Measurements from ENCODE around the gene COL4A2. TPM values are rescaled to one million over a fixed set of nuclear protein-coding genes. Genes with fewer than 3 reads are reported as not detected.

Gene COL4A2
- total and polyA plus RNA-seq, 4 donors = 8.0 to 45.2 (median 40.3) TPM

GRCh38 chr13:110328573-110328972 lies 21.5 kb downstream of the COL4A2 start:
- Histone ChIP-seq H3K9me3 (ENCODE audit: control insufficient read depth in 4 of 4, low read length in 3 of 4) (no peaks in the 10 kb centered on the region), H3K27me3 (ENCODE audit: control insufficient read depth in 4 of 4, insufficient read depth in 4 of 4, low read length in 3 of 4) (peaks cover 0 to 5% (median 0%) of the 10 kb centered on the region in 4 donors), H3K36me3 (ENCODE audit: control insufficient read depth in 4 of 4, insufficient read depth in 3 of 4, low read depth in 1 of 4, low read length in 3 of 4) (no peaks in the 10 kb centered on the region), H3K4me3 (ENCODE audit: low read depth in 1 of 3, low read length in 3 of 3) (no peak overlapping the region), H3K9ac (ENCODE audit: low read depth in 1 of 2, low read length in 2 of 2) (no peak overlapping the region), H3K4me1 (ENCODE audit: control insufficient read depth in 4 of 4, insufficient read depth in 4 of 4, low read length in 3 of 4) (no peaks in the 10 kb centered on the region), H3K27ac (ENCODE audit: low read depth in 1 of 2, low read length in 2 of 2) (no peak overlapping the region)
- no peak for TF ChIP-seq FOXA1 (IDR thresholded peaks at IDR 0.05)
- TF ChIP-seq CTCF (IDR thresholded peaks at IDR 0.05; ENCODE audit: low read depth, low read length, missing input control) = no peak
- TF ChIP-seq JUND (IDR thresholded peaks at IDR 0.05) = no peak
- 83% methylated on average over 10 of the region's 10 CpGs for WGBS
- no peak for DNase-seq (ENCODE audit: low spot score)

- WGBS = 74% methylated on average over 6 of the region's 6 CpGs
- Histone ChIP-seq H3K4me1 (ENCODE audit: control insufficient read depth in 4 of 4, insufficient read depth in 4 of 4, low read length in 3 of 4) (no peaks in the 10 kb centered on the region), H3K27ac (ENCODE audit: low read depth in 1 of 2, low read length in 2 of 2) (no peak overlapping the region), H3K9ac (ENCODE audit: low read depth in 1 of 2, low read length in 2 of 2) (no peak overlapping the region), H3K4me3 (ENCODE audit: low read depth in 1 of 3, low read length in 3 of 3) (no peak overlapping the region), H3K36me3 (ENCODE audit: control insufficient read depth in 4 of 4, insufficient read depth in 3 of 4, low read depth in 1 of 4, low read length in 3 of 4) (peaks cover 0 to under 1% (median 0%) of the 10 kb centered on the region in 4 donors), H3K27me3 (ENCODE audit: control insufficient read depth in 4 of 4, insufficient read depth in 4 of 4, low read length in 3 of 4) (peaks cover 0 to 5% (median 0%) of the 10 kb centered on the region in 4 donors), H3K9me3 (ENCODE audit: control insufficient read depth in 4 of 4, low read length in 3 of 4) (no peaks in the 10 kb centered on the region)
- no peak for DNase-seq (ENCODE audit: low spot score)
- TF ChIP-seq JUND (IDR thresholded peaks at IDR 0.05) (no peak), CTCF (IDR thresholded peaks at IDR 0.05; ENCODE audit: low read depth, low read length, missing input control) (no peak)
Observed at GRCh38 chr13:110329258-110329657, 22.2 kb downstream of the COL4A2 start.

- Histone ChIP-seq H3K36me3 (ENCODE audit: control insufficient read depth in 4 of 4, insufficient read depth in 3 of 4, low read depth in 1 of 4, low read length in 3 of 4) (peaks cover 0 to 2% (median 0%) of the 10 kb centered on the region in 4 donors), H3K27me3 (ENCODE audit: control insufficient read depth in 4 of 4, insufficient read depth in 4 of 4, low read length in 3 of 4) (peaks cover 0 to 5% (median 0%) of the 10 kb centered on the region in 4 donors), H3K4me1 (ENCODE audit: control insufficient read depth in 4 of 4, insufficient read depth in 4 of 4, low read length in 3 of 4) (no peaks in the 10 kb centered on the region), H3K9me3 (ENCODE audit: control insufficient read depth in 4 of 4, low read length in 3 of 4) (no peaks in the 10 kb centered on the region), H3K27ac (ENCODE audit: low read depth in 1 of 2, low read length in 2 of 2) (peak overlapping the region; percentile 10 to 46), H3K9ac (ENCODE audit: low read depth in 1 of 2, low read length in 2 of 2) (no peak overlapping the region), H3K4me3 (ENCODE audit: low read depth in 1 of 3, low read length in 3 of 3) (no peak overlapping the region)
- 79% methylated on average over 21 of the region's 21 CpGs for WGBS
- no peak for TF ChIP-seq RAD21 (IDR thresholded peaks at IDR 0.05)
- TF ChIP-seq NR2F2 (IDR thresholded peaks at IDR 0.05) = no peak
- DNase-seq (ENCODE audit: low spot score) = no peak
Observed at GRCh38 chr13:110329798-110330461, 22.8 kb downstream of the COL4A2 start.

GRCh38 chr13:110330491-110331011 lies 23.5 kb downstream of the COL4A2 start:
- no peaks in the 10 kb centered on the region for H3K4me1 ChIP-seq (ENCODE audit: control insufficient read depth in 4 of 4, insufficient read depth in 4 of 4, low read length in 3 of 4)
- no peak overlapping the region for H3K4me3 ChIP-seq (ENCODE audit: low read depth in 1 of 3, low read length in 3 of 3)
- no peaks in the 10 kb centered on the region for H3K9me3 ChIP-seq (ENCODE audit: control insufficient read depth in 4 of 4, low read length in 3 of 4)
- H3K36me3 ChIP-seq (ENCODE audit: control insufficient read depth in 4 of 4, insufficient read depth in 3 of 4, low read depth in 1 of 4, low read length in 3 of 4) = peaks cover 0 to 2% (median 0%) of the 10 kb centered on the region in 4 donors
- 86% methylated on average over 11 of the region's 11 CpGs for WGBS
- peaks cover 0 to 5% (median 0%) of the 10 kb centered on the region in 4 donors for H3K27me3 ChIP-seq (ENCODE audit: control insufficient read depth in 4 of 4, insufficient read depth in 4 of 4, low read length in 3 of 4)
- H3K9ac ChIP-seq (ENCODE audit: low read depth in 1 of 2, low read length in 2 of 2) = no peak overlapping the region
- TF ChIP-seq NR2F2 (IDR thresholded peaks at IDR 0.05) = peak; percentile 23
- TF ChIP-seq RAD21 (IDR thresholded peaks at IDR 0.05) = no peak
- no peak for DNase-seq (ENCODE audit: low spot score)
- H3K27ac ChIP-seq (ENCODE audit: low read depth in 1 of 2, low read length in 2 of 2) = peak overlapping the region; percentile 10 to 46

Data from liver (tissue), 9 donors.